GM12874 (cell line): ENCODE measurements around the gene NCOR1.

Source experiments
- TF ChIP-seq, protein P1 (sequence below): IDR thresholded peaks from 2 replicates; pipeline ENCODE4 v1.5.1; 2011; ENCODE audit warnings: low read depth, mild to moderate bottlenecking, control low read depth, low read length, moderate library complexity; ENCODE audit not compliant: insufficient read depth

NCOR1 gene

DNA sequence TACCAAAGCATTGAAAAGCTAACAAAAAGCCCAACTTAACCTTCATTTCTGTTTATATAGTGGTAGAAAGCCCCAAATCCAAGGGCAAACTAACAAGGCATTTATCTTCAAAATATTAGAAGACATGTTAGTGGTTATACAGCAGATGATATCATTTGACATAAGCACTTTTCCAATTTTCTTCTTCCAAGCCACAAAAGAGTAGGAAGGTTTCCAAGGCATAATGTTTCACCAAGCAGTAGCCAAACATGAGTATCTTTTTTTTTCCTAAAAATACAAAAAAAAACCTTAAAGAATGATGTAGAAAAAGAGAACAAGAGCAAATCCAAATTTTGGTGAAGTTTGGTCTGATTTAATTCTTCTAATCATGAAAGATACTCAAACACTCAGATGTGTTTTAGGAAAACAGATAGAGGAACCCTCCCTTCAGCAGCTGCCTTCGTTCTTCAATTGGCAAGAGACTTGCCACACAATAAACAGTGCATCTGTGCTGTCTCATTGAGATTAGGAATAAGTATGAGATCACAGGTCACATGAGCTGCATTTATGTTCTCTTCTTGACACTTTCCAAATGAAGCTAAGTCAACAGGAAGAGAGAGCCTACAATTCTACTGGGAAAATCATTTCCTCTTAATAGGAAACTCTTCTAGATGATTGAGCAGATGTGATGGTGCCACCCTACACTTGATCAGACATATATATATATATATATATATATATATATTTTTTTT is 109.0 kb downstream of the NCOR1 start:
- TF ChIP-seq, protein P1, sequence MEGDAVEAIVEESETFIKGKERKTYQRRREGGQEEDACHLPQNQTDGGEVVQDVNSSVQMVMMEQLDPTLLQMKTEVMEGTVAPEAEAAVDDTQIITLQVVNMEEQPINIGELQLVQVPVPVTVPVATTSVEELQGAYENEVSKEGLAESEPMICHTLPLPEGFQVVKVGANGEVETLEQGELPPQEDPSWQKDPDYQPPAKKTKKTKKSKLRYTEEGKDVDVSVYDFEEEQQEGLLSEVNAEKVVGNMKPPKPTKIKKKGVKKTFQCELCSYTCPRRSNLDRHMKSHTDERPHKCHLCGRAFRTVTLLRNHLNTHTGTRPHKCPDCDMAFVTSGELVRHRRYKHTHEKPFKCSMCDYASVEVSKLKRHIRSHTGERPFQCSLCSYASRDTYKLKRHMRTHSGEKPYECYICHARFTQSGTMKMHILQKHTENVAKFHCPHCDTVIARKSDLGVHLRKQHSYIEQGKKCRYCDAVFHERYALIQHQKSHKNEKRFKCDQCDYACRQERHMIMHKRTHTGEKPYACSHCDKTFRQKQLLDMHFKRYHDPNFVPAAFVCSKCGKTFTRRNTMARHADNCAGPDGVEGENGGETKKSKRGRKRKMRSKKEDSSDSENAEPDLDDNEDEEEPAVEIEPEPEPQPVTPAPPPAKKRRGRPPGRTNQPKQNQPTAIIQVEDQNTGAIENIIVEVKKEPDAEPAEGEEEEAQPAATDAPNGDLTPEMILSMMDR: no peak

DNA sequence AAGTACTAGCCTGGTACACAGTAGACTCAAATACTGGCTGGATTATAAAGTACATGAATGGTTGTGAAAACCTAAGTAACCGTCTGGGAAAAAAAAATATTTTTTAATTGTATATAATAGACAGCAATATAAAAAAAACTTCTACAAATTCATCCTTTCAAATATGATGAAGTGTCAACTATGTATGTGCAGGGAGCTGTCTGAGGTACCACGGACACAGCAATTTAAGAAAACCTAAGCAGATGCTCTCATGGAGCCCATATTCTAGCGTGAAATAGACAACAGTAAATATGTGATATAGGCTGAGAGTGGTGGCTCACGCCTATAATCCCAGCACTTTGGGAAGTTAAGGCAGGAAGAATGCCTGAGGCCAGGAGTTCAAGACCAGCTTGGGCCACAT is 111.1 kb downstream of the NCOR1 start:
- TF ChIP-seq, protein P1: no peak

DNA sequence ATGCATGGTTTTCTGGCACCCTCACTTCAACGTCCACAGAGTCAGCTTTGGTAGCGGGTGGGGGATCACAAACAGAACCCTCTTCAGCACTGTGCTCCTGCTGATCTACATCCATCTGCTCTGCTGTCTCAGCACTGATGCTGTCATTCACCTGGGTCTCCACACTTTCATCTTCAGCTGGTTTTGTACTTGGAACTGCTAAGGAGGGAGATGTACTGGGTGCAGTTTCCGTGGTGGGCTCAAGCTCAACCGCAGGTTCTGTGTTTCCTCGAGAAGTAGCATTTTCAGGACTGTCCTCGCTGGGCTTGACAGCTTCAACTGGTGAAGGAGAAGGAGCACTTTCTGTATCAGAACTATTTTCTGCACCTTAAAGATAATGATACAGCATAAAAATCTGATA is 113.9 kb downstream of the NCOR1 start:
- TF ChIP-seq, protein P1: no peak

DNA sequence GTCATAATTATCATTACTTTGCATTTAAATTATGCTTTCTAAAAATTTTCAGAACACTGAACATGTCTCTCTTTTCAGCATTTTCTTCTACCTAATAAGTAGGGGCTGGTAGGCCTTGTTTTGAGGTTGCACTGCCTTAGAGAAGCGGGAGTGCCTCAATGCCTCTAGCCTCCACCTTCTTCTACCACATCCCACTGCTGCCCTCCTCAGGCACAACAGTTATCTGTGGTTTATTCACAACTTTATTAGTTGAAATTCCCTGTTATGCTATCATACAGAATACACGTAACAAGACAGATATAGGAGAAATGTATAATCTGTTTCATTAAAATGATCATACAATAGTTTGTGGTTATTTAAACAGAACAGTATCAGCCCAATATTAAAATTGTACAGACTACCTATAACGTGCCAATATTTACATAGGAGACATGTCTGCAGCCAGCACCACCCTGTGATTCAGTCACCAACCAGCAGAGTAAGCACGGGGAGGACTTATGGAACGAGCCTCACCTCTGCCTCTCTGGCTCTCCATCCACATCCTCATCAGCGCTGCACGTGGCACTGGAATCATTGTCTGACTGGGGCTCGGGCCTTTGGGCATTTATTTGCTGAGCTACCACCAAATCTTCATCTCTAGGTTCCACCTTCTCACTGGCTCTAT is 114.5 kb downstream of the NCOR1 start:
- TF ChIP-seq, protein P1: no peak

DNA sequence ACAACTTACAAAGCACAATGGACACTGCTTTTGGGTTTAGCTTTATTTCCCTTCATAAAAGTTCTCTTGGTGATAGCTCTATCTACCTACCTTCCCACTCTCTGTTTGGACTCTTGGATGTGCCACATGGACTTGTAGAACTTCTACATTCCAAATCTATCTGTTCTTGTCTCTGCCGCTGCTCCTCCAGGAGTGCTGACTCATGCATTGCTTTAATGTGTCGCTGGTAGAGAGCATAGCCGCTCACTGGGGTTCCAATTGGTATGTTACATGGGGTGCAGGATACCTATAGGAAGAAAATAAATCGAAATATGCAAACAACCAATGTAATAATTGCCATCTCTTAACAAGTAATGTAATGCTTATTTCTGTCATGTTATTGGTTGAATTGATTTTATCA is 123.6 kb downstream of the NCOR1 start:
- TF ChIP-seq, protein P1: no peak

DNA sequence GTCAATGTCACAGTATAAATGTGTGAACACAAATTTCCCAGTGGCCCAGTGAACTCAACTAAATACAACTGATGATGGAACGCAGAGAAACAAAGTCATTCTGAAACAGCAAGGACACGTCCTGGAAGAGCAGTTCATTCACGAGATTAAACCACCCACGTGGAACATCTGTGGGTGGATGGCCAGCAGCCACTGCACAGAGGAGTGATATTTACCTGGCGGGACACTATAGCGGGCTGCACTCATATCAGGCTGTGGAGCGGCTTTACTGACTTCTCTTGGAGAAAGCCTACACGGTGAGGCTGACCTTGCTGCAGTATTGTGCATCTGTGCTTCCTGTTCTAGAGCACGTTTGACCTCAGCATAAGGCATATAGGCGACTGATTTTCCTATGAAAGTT is 128.4 kb downstream of the NCOR1 start:
- TF ChIP-seq, protein P1: no peak

DNA sequence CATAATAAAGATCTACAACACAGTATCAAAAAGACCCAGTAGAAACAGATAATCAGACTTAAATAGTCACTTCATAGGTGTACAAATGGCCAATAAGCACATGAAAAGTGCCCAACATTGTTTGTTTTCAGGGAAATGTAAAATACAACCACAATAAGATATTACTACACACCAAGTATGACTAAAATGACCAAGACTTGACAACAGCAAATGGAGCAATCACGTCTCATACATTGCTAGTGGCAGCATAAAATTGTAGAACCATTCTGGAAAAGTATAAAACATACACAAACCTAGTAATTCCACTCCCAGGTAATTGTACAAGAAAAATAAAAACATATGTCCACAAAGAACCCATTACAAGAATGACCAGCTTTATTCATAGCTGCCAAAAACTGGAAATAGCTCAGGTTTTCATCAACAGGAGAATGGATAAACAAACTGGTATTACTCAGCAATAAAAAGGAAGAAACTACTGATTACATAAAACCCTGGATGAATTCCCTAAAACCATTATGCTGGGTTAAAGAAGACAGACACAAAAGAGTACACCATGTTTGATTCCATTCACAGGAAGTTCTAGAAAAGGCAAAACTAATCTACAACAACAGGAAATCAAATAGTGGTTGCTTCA is 130.2 kb downstream of the NCOR1 start:
- TF ChIP-seq, protein P1: no peak
